ENCODE results near the gene PAPOLG.

DNA sequence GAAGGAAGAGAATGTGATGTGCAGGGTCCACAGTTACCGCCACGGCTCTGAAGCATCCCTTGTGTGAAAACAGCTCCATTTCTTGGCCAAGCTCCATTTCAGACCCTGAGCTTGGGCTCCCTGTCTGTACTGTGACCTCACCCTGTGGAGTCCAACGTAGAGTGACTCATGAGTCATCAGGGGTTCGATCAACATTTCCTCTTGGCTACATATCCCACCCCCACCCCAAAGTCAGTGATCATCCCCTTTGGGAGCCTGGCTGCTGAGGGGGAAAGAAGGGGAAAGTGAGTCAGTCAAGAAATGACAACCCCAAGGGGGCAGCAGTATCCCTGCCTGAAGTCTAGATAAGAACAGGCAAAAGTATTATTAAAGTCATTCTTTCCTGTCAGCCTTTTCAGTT lies 62.2 kb downstream of the PAPOLG start:
- TF ChIP-seq POLR2A (IDR thresholded peaks at IDR 0.05; ENCODE audit: low read length) (no peak), GATA1 (IDR thresholded peaks at IDR 0.05; ENCODE audit: low read depth, low read length) (no peak)

All from erythroblast (primary cell).